Hematopoietic multipotent progenitor cell treated with erythropoietin and hydrocortisone succinate and interleukin-3 and kit ligand, for 4 days (in vitro differentiated cells): ENCODE results near the gene TMEM156.
A peak's percentile ranks its signal among the peaks of the same experiment; 100 is the strongest.
"Not testable (repeated sequence)": the region's sequence is repeated elsewhere in the genome, so short reads cannot be mapped to it uniquely, and the experiment has no call there.

Experiments used
- DNase-seq: peaks from one replicate; pipeline ENCODE4 v3.0.0-alpha.2; 2015

The TMEM156 gene

DNA sequence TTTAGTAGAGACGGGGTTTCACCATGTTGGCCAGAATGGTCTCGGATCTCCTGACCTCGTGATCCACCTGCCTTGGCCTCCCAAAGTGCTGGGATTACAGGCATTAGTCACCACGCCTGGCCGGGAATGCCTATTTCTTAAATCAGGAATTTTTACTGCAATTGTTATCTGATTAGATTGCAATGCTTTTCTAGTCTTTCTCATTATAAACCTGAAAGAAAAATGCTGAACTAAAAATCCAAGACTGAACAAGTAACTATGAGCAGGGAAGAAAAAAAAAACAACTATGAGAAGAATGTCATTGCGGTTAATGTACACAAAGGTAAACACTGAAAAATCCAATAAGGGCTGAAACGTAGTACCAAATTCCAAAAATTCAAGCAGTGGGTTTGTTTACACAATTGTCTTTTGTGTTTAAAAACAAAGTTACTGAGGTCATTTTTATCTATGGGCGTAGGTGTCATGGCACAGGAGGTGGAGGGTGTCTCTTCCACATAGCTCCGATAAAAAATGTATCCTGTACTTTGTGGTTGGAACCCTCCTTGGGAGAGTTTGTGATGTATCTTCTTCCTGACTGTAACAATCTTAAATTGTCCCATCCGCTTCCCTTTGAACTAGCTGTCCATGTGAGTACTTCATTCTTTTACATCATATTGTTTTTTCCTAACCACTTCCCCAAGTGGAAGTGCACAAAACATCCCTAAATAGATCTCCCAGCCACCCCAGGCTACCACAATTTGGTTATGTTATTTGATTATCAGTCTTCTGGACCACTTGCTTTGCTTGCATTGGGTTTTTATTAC, 11.1 kb upstream of the TMEM156 start:
- DNase-seq = no peak

DNA sequence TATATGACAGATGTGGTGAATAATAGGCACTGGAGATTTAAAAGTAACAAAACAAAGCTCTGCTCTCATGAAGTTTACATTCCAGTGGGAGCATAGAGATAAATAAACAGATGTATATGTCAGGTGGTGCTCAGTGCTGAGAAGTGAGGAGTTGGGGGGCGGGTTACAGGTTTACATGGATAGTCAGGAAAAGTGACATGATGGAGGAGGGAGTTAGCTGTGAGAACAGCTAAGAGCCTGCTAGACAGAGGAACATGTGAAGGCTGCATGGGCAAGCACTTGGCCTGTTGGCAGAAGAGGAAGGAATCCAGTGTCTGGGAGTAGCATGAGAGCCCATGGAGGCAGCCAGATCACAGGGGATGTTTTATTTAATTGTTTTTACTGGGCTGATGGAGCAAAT, 10.2 kb upstream of the TMEM156 start:
- no peak for DNase-seq

DNA sequence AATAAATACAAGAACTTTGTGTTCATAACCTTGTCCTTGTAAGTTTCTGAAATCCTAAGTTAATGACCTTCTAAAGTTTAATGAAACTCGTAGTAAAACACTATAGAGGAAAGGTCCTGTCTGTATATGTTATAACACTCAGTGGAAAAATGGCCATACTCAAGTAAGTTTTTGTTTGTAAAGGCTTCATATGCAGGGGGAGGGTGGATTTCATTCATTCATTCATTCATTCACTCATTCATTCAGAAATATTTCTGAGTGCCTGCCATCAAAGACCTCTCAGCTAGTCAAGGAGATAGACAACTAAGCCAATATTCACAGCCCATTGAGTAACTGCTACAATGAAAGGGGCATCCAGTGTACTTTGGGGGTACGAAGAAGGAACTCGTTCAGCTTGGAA, 6.9 kb upstream of the TMEM156 start:
- no peak for DNase-seq

DNA sequence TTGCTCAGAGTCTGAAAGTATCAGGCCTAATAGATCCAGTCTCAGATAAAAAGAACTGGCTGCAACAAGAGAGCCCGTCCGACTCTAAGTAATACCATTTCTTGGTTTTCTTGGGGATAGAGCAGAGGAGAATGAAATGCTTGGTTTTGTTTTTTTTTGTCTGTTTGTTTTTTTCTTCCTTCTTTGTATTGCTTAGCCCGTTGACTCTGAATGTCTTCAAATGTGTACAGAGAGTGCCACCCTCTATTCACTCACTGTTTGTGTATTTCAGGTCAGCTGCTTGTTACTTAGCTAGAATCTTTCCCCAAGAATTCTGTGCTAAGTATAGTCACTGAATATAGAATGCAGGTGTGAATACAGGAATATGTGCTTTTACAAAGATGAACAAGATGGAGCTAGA, 5.7 kb upstream of the TMEM156 start:
- no peak for DNase-seq

DNA sequence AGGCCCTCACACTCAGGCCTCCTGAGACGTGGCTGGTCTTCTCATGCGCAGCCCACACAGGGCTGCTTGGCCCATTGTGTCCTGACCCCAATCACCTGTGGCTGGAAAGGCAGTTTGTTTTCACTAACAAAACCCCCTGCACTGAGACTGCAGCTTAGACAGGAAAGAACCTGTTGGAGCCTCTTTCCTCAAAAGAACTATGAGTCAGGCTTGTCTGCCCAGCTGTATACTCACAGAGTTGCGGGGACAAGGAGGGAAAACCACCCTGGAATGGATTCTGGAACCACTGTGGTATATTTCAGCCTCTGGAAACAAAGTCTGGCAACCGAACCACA, 5.2 kb upstream of the TMEM156 start:
- no peak for DNase-seq

DNA sequence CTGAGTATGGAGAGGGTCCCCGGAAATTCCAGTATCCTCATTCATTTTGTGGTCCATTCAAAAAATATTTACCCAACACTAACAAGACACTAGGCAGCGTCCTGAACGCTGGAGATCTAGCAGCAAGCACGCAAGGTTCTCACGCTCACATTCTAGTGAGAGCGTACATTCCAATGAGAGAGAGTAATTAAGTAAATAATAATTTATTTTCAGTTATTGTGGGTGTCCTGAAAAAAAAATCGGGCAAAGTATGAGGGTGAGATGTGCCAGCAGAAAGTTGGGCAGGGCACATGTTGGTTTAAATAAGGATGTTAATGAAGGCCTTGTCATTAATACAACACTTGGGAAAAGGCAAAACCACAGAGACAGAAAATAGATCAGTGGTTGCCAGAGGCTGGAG, 4.0 kb upstream of the TMEM156 start:
- no peak for DNase-seq

DNA sequence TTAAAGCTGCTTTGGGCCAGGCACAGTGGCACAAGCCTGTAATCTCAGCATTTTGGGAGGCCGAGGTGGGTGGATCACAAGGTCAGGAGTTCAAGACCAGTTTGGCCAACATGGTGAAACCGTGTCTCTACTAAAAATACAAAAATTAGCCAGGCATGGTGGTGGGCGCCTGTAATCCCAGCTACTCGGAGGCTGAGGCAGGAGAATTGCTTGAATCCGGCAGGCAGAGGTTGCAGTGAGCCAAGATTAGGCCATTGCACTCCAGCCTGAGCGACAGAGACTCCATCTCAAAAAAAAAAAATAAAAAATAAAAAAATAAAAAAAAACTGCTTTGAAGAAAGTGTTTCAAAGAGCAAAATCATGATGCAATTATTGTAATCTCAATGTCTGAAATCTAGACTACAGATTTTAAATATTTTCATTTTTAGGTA, 604 bp downstream of the TMEM156 start:
- not testable (repeated sequence) for DNase-seq

DNA sequence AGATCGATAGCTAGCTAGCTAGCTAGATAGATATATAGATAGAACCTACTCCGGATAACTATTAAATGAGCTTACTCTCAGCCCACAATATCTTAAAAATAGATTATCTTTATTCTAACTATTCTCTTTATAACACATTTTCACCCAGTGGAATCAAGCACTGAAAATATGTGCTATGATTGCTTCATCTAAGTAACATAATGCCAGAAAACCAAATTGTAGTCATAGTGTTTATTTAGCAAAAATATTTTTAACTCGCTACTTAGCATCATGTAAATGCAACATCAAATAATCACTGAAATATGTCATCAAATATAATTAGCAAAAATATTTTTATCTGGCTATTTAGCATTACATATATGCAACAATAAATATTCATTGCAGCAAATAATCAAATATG, 1.5 kb downstream of the TMEM156 start:
- no peak for DNase-seq

DNA sequence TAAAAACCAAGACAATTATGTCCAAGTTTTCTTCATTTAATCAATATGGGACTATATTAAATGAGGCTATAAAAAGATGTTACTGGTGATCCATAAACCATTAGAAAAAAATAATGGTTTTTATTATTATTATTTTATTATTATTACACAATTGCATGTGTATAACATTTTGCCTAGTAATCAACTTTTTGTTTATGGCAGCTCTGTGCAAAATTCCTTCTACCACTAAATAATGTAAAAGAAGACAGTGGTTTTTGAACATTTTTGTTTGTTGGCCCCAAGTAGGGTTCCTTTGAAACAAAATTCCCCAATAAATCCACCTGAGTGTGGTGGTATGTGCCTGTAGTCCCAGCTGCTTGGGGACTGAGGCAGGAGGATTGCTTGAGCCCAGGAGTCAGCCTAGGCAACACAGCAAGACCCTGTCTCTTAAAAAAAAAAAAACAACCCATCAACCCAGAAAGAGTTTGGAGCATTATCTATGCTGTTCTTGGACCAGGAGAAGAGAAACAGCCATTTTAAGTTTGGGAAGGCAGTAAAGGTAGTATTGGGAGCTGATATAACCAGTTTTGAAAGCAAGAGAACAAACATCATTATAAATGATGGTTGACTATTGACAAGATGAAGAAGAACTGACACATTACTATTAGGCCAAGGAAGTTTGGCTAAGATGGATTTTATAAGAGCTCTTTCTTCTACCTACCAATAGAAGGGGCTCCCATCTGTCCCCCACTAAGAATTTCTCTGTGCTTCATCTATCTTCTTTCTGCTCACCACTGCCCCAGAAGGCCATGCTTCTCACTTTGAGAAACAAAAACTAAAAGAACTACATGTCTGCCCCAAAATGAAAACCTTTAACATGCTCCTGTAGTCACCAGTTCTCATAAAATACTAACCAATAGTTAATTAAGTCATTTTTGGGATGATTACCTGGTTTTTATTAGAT, 2.2 kb downstream of the TMEM156 start:
- peak; percentile 49 for DNase-seq

DNA sequence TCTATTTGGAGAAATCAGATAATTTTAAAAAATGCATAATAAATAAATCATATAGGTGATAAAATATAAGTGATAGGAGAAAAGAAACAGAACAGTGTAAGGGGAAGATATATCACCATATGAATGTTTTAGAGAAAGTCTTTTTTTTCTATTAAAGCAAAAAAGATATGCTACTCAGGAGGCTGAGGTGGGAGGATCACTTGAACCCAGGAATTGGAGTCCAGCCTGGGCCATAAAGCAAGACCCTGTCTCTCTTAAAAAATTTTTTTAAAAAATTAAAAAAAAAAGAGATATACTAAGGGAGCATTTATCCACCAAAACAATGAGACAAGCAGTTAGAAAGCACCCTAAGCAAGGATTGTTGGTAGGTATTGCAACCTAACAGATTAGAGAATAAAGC, 6.1 kb downstream of the TMEM156 start:
- no peak for DNase-seq

DNA sequence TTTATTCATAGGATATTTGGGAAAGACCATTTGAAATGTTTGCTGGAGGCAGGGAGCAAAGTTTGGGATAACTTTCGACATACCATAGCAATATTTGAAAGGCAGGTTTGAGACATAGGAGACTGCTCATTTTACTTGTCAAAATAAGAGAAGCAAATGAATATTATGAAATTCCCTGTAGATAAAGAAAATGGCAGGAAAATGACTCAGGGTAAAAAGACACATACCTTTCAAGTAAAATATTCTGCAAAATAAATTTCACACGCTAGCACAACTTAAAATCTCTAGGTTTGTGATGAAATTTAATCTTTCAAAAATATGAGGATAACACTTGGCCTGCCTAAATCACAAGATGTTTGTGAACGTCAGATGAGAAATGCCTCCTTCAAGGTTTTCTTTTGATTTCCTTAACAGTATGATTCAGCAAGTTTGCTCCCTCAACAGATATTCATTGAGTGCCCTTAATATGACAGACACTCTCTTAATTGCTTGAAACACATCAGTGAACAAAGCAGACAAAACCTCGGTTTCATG, 6.6 kb downstream of the TMEM156 start:
- peak; percentile 79 for DNase-seq

DNA sequence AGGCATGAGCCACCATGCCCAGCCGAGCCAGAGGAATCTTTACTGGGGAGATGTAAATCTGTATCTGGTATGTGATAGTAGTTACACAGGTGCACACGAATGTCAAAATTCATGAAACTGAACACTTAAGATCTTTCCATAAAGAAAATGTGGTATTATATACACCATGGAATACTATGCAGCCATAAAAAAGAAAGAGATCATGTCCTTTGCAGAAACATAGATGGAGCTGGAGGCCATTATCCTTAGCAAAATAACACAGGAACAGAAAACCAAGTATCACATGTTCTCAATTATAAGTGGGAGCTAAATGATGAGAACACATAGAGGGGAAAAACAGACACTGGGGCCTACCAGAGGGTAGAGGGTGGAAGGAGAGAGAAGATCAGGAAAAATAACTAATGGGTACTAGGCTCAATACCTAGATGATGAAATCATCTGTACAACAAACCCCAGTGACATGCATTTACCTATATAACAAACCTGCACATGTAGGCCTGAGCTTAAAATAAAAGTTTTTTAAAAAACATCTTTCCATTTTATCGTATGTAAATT, 7.8 kb downstream of the TMEM156 start:
- DNase-seq = no peak

DNA sequence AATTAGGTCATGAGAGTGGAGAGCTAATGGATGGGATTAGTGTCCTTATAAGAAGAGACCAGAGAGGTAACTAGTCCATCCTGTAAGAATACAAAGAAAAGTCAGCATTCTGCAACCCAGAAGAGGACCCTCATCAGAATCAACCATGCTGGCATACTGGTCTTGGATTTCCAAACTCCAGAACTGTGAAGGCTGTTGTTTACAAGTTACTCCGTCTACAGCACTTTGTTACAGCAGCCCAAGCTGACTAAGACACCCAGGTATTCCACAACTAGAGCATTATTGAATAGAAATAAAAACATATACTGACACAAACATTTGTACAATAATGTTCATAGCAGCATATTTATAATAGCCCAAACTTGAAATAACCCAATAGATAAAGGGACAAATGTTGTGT, 9.2 kb downstream of the TMEM156 start:
- no peak for DNase-seq

DNA sequence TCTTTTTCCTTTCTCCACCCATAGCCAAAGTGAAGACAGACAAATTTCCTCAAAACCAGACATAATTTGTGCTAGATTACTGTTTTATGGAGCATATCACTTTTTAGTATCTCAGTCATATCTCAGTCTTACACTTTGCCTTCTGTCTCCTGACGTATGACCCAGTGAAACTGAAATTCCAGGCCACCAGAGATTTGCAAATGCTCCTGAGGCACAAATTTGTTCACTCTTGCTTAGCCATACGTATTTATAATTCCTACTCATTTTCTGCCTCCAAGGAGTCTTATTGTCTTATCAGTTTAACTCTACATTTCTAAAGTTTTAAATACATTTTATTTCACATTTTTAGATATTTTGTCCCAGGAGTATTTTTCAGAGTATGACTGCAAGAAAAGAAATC, 10.0 kb downstream of the TMEM156 start:
- DNase-seq = no peak

DNA sequence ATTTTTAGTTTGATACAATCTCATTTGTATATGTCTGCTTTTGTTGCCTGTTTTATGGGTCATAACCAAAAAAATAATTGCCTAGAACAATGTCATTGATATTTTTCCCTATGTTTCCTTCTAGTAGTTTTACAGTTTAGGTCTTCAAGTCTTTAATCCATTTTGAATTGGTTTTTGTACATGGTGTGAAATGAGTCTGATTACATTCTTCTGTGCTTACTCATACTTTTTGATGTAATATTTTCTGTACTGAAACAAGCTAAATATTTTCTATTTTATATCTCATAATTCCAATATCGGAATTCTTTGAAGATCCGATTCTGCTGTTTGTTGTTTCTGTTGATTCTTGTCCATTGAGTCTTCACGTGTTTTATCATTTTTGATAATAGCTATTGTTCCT, 10.6 kb downstream of the TMEM156 start:
- DNase-seq = no peak

DNA sequence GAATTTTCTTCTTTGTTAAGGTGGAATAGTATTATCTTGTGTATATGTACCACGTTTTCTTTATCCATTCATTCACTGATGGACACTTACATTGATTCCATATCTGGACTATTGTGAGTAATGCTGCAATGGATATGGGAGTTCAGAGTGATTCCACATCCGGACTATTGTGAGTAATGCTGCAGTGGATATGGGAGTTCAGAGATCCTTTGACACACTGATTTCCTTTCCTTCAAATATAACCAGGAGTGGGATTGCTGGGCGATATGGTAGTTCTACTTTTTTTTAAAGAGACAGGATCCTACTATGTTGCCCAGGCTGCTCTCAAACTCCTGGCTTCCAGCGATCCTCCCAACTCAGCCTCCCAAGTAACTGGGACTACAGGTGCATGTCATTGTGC, 12.1 kb downstream of the TMEM156 start:
- DNase-seq = no peak

DNA sequence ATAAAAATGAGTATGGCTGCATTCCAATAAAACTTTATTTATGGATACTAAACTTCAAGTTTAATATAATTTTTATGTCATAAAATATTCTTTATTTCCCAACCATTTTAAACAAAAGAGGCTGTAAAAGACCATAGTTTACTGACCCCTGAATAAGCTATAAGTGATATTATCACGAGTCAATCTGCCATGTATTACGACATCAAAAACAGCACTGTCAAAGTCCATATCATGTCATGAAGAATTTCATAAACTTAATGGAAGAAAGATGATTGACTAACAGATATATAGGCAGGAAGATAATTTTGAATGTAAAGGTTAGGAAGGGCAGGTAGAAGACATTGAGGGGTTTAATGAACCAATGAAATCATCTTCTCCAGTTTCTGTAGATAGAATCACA, 18.2 kb downstream of the TMEM156 start:
- DNase-seq = no peak

DNA sequence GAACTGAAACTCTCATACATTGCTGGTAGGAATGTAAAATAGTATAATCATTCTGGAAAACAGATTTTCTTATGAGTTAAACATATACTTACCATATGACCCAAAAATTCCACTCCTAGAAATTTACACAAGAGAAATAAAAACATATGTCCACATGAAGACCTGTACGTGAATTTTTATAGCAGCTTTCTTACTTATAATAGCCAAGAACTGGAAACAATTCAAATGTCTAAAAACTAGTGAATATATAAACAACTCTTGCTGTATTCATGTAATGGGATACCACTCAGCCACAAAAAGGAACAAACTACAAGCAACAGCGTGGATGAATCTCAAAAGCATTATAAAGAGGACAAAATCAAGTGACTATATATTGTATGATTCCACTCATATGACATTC, 27.5 kb downstream of the TMEM156 start:
- no peak for DNase-seq

DNA sequence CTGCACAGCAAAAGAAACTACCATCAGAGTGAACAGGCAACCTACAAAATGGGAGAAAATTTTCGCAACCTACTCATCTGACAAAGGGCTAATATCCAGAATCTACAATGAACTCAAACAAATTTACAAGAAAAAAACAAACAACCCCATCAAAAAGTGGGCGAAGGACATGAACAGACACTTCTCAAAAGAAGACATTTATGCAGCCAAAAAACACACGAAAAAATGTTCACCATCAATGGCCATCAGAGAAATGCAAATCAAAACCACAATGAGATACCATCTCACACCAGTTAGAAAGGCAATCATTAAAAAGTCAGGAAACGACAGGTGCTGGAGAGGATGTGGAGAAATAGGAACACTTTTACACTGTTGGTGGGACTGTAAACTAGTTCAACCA, 30.2 kb downstream of the TMEM156 start:
- DNase-seq = not testable (repeated sequence)

DNA sequence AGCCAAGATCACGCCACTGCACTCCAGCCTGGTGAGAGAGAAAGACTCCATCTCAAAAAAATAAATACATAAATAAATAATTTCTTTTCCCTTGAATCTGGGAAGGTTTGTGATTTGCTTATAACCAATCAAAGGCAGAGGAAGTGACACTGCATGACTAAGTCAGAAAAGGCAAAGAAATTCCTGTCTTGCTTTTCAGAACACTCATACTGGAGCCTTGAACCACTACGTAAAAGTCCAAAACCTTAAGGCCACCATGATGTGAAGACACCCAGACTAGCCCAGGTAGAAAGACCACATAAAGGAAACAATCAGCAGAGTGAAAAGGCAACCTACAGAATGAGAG, 36.6 kb downstream of the TMEM156 start:
- no peak for DNase-seq

DNA sequence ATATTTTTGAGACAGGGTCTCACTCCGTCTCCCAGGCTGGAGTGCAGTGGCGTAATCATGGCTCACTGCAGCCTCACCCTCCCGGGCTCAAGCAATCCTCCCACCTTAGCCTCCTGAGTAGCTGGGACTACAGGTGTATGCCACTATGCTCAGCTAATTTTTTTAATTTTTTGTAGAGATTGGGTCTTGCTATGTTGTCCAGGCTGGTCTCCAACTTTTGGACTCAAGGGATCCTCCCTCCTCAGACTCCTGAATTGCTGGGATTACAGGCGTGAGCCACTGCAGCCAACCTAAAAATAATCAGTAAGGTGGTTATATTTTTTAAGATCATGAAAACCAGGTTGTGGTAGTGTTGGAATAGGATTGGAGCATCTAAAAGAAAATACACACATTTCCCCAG, 38.1 kb downstream of the TMEM156 start:
- no peak for DNase-seq

DNA sequence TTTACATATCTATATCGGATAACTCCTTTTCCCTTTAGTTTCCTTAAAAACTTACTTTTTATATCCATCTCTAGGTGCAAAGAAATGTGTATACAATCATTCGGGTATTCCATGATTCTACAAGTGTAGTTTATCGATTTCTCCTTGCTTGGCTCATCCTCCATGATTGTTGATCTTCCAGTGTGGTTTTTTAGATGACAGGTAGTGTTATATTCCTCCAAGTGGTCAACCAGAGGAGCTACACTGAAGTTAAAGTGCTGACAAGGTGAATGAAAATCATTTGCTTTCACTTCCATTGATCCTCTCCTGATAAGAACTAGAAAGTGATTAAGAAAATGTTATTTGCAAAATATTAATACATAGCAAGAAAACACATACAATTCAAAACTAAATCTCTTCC, 38.5 kb downstream of the TMEM156 start:
- no peak for DNase-seq

DNA sequence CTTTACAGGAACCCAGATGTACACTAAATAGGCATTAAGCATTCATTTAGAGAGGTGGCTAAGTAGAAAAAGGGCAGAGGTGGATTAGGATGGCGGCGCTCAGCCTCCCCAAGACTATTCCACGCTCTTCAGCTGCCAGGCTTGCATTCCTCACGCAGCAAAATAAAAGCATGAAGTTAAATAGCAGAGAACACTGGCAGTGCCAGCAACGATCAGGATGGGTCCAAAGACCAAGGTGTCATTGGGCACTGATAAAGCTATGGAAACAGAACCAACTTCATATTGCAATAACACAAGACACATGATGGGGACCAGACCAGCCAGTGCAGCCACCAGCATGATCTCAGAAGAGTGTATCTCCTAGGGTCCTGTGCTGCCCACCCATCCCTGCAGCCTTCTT, 42.0 kb downstream of the TMEM156 start:
- no peak for DNase-seq

DNA sequence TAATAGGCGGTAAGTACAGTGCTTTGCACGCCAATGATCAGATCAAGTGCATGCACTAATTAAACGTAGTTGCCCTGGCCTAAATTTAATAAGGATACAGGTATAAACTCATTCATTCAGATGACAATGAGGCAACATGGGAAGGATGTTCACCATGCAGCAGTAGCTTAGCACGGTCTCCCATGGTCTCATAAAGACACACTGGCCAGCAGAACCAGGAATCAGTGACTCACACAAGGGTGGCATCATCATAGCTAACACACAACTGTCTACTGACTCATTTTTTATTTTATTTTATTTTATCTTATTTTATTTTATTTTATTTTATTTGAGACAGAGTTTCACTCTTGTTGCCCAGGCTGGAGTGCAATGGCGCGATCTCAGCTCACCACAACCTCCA, 42.7 kb downstream of the TMEM156 start:
- no peak for DNase-seq
